Activated CD8-positive, alpha-beta memory T cell treated with anti-CD3 and anti-CD28 coated beads, Interleukin-2, amount 50 U/mL, for 4 hours (primary cell): Measurements from ENCODE around the gene LSM10.

ENCODE experiments used
- DNase-seq: peaks from one replicate; pipeline ENCODE4 v3.0.0-alpha.2; 2020

Gene LSM10

GRCh38 chr1:36397378-36398230, at the start of gene LSM10:
TSS of gene LSM10 (minus strand) at chr1:36397908. CDS start at chr1:36394129, 3,779 bp downstream.
- DNase-seq = peak; percentile 93

- DNase-seq = no peak
These were observed 49.7 kb upstream of the LSM10 start for GRCh38 chr1:36447450-36447849.

GRCh38 chr1:36446746-36447145, 49.0 kb upstream of the LSM10 start:
- no peak for DNase-seq

- no peak for DNase-seq
These were observed 48.6 kb upstream of the LSM10 start for GRCh38 chr1:36446271-36446670.

GRCh38 chr1:36443297-36443696, 45.6 kb upstream of the LSM10 start:
- DNase-seq = no peak

GRCh38 chr1:36442337-36442736, 44.6 kb upstream of the LSM10 start:
- DNase-seq = no peak

- DNase-seq = no peak
These were observed 42.9 kb upstream of the LSM10 start for GRCh38 chr1:36440646-36441045.

- DNase-seq = no peak
These were observed 42.3 kb upstream of the LSM10 start for GRCh38 chr1:36440044-36440443.

- no peak for DNase-seq
These were observed 41.0 kb upstream of the LSM10 start for GRCh38 chr1:36438715-36439114.

- no peak for DNase-seq
These were observed 39.1 kb upstream of the LSM10 start for GRCh38 chr1:36436821-36437220.

- DNase-seq = no peak
These were observed 35.4 kb upstream of the LSM10 start for GRCh38 chr1:36433102-36433501.

GRCh38 chr1:36432616-36433015, 34.9 kb upstream of the LSM10 start:
- DNase-seq = no peak

- DNase-seq = no peak
These were observed 28.1 kb upstream of the LSM10 start for GRCh38 chr1:36425791-36426190.

GRCh38 chr1:36421649-36422048, 23.9 kb upstream of the LSM10 start:
- no peak for DNase-seq

- peak; percentile 91 for DNase-seq
These were observed 23.2 kb upstream of the LSM10 start for GRCh38 chr1:36420836-36421317.

GRCh38 chr1:36420409-36420808, 22.7 kb upstream of the LSM10 start:
- DNase-seq = no peak

GRCh38 chr1:36419569-36419968, 21.9 kb upstream of the LSM10 start:
- DNase-seq = no peak

- DNase-seq = no peak
These were observed 21.4 kb upstream of the LSM10 start for GRCh38 chr1:36419140-36419539.

- DNase-seq = no peak
These were observed 20.2 kb upstream of the LSM10 start for GRCh38 chr1:36417931-36418330.

GRCh38 chr1:36415661-36416326, 18.1 kb upstream of the LSM10 start:
- DNase-seq = no peak

GRCh38 chr1:36414384-36414783, 16.7 kb upstream of the LSM10 start:
- DNase-seq = no peak

- DNase-seq = no peak
These were observed 14.3 kb upstream of the LSM10 start for GRCh38 chr1:36411674-36412648.

GRCh38 chr1:36408479-36408878, 10.8 kb upstream of the LSM10 start:
- no peak for DNase-seq
